Activated CD4-positive, alpha-beta T cell treated with anti-CD3 and anti-CD28 coated beads for 36 hours (primary cell): ENCODE data around the gene ADCY9. TPM values are rescaled to one million over a fixed set of nuclear protein-coding genes. Genes with fewer than 3 reads are reported as not detected.
A peak's percentile ranks its signal among the peaks of the same experiment; 100 is the strongest.

Source experiments
- ATAC-seq: fragments of 200-7000 bp; cut with Tn5 transposase; one replicate; pipeline ENCODE4 v1.10.0; 2021; ENCODE audit warnings: mild to moderate bottlenecking, moderate library complexity
- CTCF ChIA-PET: fragments of 350-600 bp; sonication (Branson Sonifier 250); formaldehyde crosslinking; loops from one replicate; lab custom pipeline; 2021; ENCODE audit warnings: antibody characterized with exemption; lab: Charles Lee
- POLR2A ChIA-PET: fragments of 350-600 bp; sonication (Branson Sonifier 250); formaldehyde crosslinking; loops from one replicate; lab custom pipeline; 2021; ENCODE audit warnings: antibody characterized with exemption, inconsistent platforms; lab: Charles Lee
- DNase-seq: peaks from one replicate; pipeline ENCODE4 v3.0.0-alpha.2; 2020
- H3K27ac Mint-ChIP-seq: one replicate; pipeline ENCODE4 v1.8.0; 2021; ENCODE audit warnings: mixed read lengths
- H3K27me3 Mint-ChIP-seq: one replicate; pipeline ENCODE4 v1.8.0; 2021; ENCODE audit warnings: mixed read lengths
- H3K36me3 Mint-ChIP-seq: one replicate; pipeline ENCODE4 v1.8.0; 2021; ENCODE audit warnings: low read depth, mixed read lengths
- H3K4me1 Mint-ChIP-seq: one replicate; pipeline ENCODE4 v1.8.0; 2021; ENCODE audit warnings: mixed read lengths
- H3K4me3 Mint-ChIP-seq: one replicate; pipeline ENCODE4 v1.8.0; 2021; ENCODE audit warnings: mild to moderate bottlenecking, moderate library complexity, mixed read lengths
- H3K9me3 Mint-ChIP-seq: one replicate; pipeline ENCODE4 v1.8.0; 2021; ENCODE audit warnings: low read depth, mixed read lengths
- intact Hi-C, 2 experiments: fragments of 100-400 bp; cut with DNase I in 1 of 2; cut with micrococcal nuclease in 1 of 2; formaldehyde crosslinking; loops; one replicate each; pipeline versions ENCODE4 v1.14.2 to v1.15.1; 2022 to 2024; cut with DNase I, micrococcal nuclease
- total RNA-seq, 2 experiments: library from RNA; stranded (reverse); gene quantifications; one replicate each; pipeline ENCODE4 v1.2.3, GENCODE V29; 2021

Gene ADCY9
- total RNA-seq, 2 experiments from 2014 or later: 5.3 to 6.2 TPM

- Mint-ChIP-seq H3K27me3 (no peaks in the 10 kb centered on the region), H3K4me3 (no peak overlapping the region), H3K36me3 (no peaks in the 10 kb centered on the region), H3K9me3 (no peaks in the 10 kb centered on the region), H3K27ac (no peak overlapping the region), H3K4me1 (peaks cover 13% of the 10 kb centered on the region)
- CTCF ChIA-PET: interaction anchor here (2.0 kb wide), 1 partner anchor 257 kb away, joined by 5 read pairs; no protein-coding TSS in a partner anchor
- intact Hi-C loops: loop anchor here in 1 of 2 experiments (10.0 kb wide), 1 partner anchor 407 kb away; no protein-coding TSS in a partner anchor
- POLR2A ChIA-PET: no interaction called here
- DNase-seq: no peak
- ATAC-seq: no peak
Observed at GRCh38 chr16:3997231-3997841, 118.9 kb downstream of the ADCY9 start.

- no peaks in the 10 kb centered on the region for H3K9me3 Mint-ChIP-seq
- H3K4me1 Mint-ChIP-seq: peaks cover 7% of the 10 kb centered on the region
- H3K4me3 Mint-ChIP-seq: no peak overlapping the region
- no peak overlapping the region for H3K27ac Mint-ChIP-seq
- H3K36me3 Mint-ChIP-seq: no peaks in the 10 kb centered on the region
- CTCF ChIA-PET: no interaction called here
- ATAC-seq: no peak
- intact Hi-C loops: loop anchor here in 1 of 2 experiments (10.0 kb wide), 1 partner anchor 410 kb away; no protein-coding TSS in a partner anchor
- no peak for DNase-seq
- POLR2A ChIA-PET: no interaction called here
- no peaks in the 10 kb centered on the region for H3K27me3 Mint-ChIP-seq
Observed at GRCh38 chr16:3995001-3995400, 121.2 kb downstream of the ADCY9 start.

GRCh38 chr16:3993052-3993785 is 123.0 kb downstream of the ADCY9 start:
- Mint-ChIP-seq H3K27ac (no peak overlapping the region), H3K4me3 (no peak overlapping the region), H3K27me3 (no peaks in the 10 kb centered on the region), H3K4me1 (no peaks in the 10 kb centered on the region), H3K36me3 (no peaks in the 10 kb centered on the region), H3K9me3 (no peaks in the 10 kb centered on the region)
- ATAC-seq (no peak), DNase-seq (no peak)
- POLR2A ChIA-PET: no interaction called here
- CTCF ChIA-PET: interaction anchor here (0.6 kb wide), 1 partner anchor 215 kb away, joined by 3 read pairs; no protein-coding TSS in a partner anchor
- intact Hi-C loops: loop anchor here in 1 of 2 experiments (5.0 to 10.0 kb wide), 2 partner anchors 124 to 412 kb away; partner anchors contain the start of gene ADCY9

GRCh38 chr16:3992297-3993051 is 123.8 kb downstream of the ADCY9 start:
- H3K27ac Mint-ChIP-seq: no peak overlapping the region
- CTCF ChIA-PET: no interaction called here
- DNase-seq: peak; percentile 55

GRCh38 chr16:3988824-3989223 is 127.4 kb downstream of the ADCY9 start:
- ATAC-seq (no peak), DNase-seq (no peak)
- no peak overlapping the region for H3K27ac Mint-ChIP-seq
- intact Hi-C loops: loop anchor here in 1 of 2 experiments (10.0 kb wide), 1 partner anchor 126 kb away; the partner anchor contains the start of gene ADCY9
- H3K4me1 Mint-ChIP-seq: no peaks in the 10 kb centered on the region
- no peaks in the 10 kb centered on the region for H3K27me3 Mint-ChIP-seq
- no peaks in the 10 kb centered on the region for H3K36me3 Mint-ChIP-seq
- POLR2A ChIA-PET: no interaction called here
- CTCF ChIA-PET: interaction anchor here (1.2 to 1.6 kb wide), 2 partner anchors 31 to 265 kb away, joined by 3 to 4 read pairs; no protein-coding TSS in a partner anchor
- H3K9me3 Mint-ChIP-seq: no peaks in the 10 kb centered on the region
- no peak overlapping the region for H3K4me3 Mint-ChIP-seq

More at GRCh38 chr16:3992297-3993051, 123.8 kb downstream of the ADCY9 start:
- Mint-ChIP-seq H3K4me3 (no peak overlapping the region), H3K4me1 (no peaks in the 10 kb centered on the region), H3K9me3 (no peaks in the 10 kb centered on the region), H3K27me3 (no peaks in the 10 kb centered on the region), H3K36me3 (no peaks in the 10 kb centered on the region)
- POLR2A ChIA-PET: no interaction called here
- intact Hi-C loops: loop anchor here in 1 of 2 experiments (5.0 to 10.0 kb wide), 2 partner anchors 125 to 412 kb away; partner anchors contain the start of gene ADCY9
- peak; percentile 60 for ATAC-seq

GRCh38 chr16:3988011-3988410 is 128.2 kb downstream of the ADCY9 start:
- no peaks in the 10 kb centered on the region for H3K36me3 Mint-ChIP-seq
- POLR2A ChIA-PET: no interaction called here
- intact Hi-C loops: loop anchor here in 1 of 2 experiments (10.0 kb wide), 1 partner anchor 127 kb away; the partner anchor contains the start of gene ADCY9
- DNase-seq (no peak), ATAC-seq (no peak)
- H3K4me1 Mint-ChIP-seq: peaks cover 2% of the 10 kb centered on the region
- H3K27me3 Mint-ChIP-seq: no peaks in the 10 kb centered on the region
- CTCF ChIA-PET: interaction anchor here (1.2 kb wide), 1 partner anchor 31 kb away, joined by 3 read pairs; no protein-coding TSS in a partner anchor
- H3K9me3 Mint-ChIP-seq: no peaks in the 10 kb centered on the region
- H3K4me3 Mint-ChIP-seq: no peak overlapping the region
- H3K27ac Mint-ChIP-seq: no peak overlapping the region

- H3K27me3 Mint-ChIP-seq: no peaks in the 10 kb centered on the region
- no peak for DNase-seq
- H3K27ac Mint-ChIP-seq: no peak overlapping the region
- POLR2A ChIA-PET: no interaction called here
- intact Hi-C loops: loop anchor here in 1 of 2 experiments (10.0 kb wide), 1 partner anchor 128 kb away; the partner anchor contains the start of gene ADCY9
- H3K4me1 Mint-ChIP-seq: peaks cover 2% of the 10 kb centered on the region
- H3K9me3 Mint-ChIP-seq: no peaks in the 10 kb centered on the region
- CTCF ChIA-PET: no interaction called here
- ATAC-seq: no peak
- no peak overlapping the region for H3K4me3 Mint-ChIP-seq
- peaks cover 3% of the 10 kb centered on the region for H3K36me3 Mint-ChIP-seq
Observed at GRCh38 chr16:3987231-3987630, 129.0 kb downstream of the ADCY9 start.

DNA sequence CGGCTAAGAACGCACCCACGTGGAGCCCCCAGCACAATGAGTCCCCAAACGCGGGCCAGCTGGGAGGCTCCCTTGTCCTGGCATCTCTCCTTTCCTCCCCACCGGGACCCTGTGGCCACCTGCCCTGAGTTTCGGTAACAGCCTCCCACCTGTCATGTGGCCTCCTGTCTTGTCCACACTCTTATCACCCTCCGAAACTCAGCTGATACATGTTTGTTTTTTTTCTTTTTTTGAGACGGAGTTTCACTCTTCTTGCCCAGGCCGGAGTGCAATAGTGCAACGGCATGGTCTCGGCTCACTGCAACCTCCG is 130.1 kb downstream of the ADCY9 start:
- DNase-seq: no peak
- no peak overlapping the region for H3K27ac Mint-ChIP-seq
- H3K9me3 Mint-ChIP-seq: no peaks in the 10 kb centered on the region
- peaks cover 2% of the 10 kb centered on the region for H3K4me1 Mint-ChIP-seq
- H3K27me3 Mint-ChIP-seq: no peaks in the 10 kb centered on the region
- POLR2A ChIA-PET: no interaction called here
- peaks cover 3% of the 10 kb centered on the region for H3K36me3 Mint-ChIP-seq
- CTCF ChIA-PET: no interaction called here
- ATAC-seq: no peak
- intact Hi-C loops: loop anchor here in 1 of 2 experiments (10.0 kb wide), 1 partner anchor 129 kb away; the partner anchor contains the start of gene ADCY9
- no peak overlapping the region for H3K4me3 Mint-ChIP-seq

DNA sequence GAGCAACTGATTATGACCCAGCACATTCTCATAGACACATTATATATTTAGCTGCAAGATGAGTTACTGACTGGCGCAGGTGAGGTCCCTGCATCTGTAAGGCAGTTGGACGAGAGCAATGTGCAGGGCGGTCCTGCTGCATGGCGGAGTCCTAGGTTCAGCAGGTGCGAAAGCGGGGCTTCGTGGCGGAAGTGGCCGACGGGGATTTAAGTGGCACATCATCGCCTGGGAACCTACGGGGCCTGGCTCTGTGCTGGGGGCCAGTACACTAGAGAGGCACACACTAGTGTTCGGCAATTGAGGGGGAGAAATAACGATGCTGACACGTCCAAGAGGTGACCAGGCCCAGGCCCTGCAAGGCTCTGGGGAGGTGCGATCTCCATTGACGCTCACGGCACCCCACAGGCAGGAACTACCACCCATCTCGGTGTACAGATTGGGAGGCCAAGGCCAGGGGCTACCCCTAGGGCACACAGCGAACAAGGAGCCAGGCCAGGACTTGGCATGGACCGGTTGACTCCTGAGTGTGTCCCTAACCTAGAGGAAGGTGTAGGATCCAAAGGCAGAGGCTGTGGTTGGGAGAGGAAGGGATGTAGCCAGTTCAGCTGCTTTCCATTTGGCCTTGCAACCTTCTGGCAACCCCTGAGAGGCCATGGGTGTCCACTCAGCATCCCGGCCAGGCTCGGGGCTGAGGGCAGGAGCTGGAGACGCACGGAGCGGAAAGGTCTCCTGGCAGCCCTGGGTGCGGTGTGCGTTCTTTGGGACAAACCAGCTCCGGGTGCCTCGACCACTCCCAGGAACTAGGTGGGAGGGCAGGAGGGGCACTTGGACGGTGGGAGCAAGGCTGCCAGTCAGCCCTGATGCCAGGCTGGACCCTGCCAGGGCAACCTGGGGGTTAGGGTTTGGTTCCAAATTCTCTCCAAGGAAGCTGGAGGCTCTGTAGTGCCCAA is 131.9 kb downstream of the ADCY9 start:
- H3K36me3 Mint-ChIP-seq: peaks cover 3% of the 10 kb centered on the region
- no peak overlapping the region for H3K27ac Mint-ChIP-seq
- H3K4me3 Mint-ChIP-seq: no peak overlapping the region
- no peaks in the 10 kb centered on the region for H3K9me3 Mint-ChIP-seq
- ChIA-PET CTCF (interaction anchor here (0.6 to 2.1 kb wide), 4 partner anchors 18 to 1754 kb away, joined by 3 to 11 read pairs (median 6); no protein-coding TSS in a partner anchor), POLR2A (no interaction called here)
- ATAC-seq (no peak), DNase-seq (no peak)
- no peaks in the 10 kb centered on the region for H3K27me3 Mint-ChIP-seq
- H3K4me1 Mint-ChIP-seq: peaks cover 2% of the 10 kb centered on the region
- intact Hi-C loops: loop anchor here in 1 of 2 experiments (5.0 to 10.0 kb wide), 2 partner anchors 130 to 268 kb away; partner anchors contain the start of gene ADCY9

DNA sequence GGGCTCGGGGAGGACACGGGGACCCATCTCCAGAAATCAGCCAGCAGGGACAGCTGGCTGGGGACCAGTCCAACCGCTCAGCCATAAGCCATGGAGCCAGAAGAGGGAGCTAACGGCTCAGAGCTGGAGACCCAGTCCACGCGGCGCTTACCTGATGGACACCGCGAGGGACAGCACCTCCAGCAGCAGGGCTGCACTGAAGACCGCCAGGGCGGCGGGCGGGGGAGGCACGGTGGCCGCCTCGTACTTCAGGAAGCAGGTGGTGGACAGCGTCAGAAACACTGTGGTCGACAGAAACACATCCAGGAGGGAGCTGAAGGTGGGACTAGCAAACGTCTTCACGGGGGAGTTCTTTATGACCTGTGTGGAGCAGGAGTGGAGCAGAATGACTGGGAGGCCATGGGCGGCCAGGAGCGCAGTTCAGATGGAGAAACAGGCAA is 133.1 kb downstream of the ADCY9 start:
- Mint-ChIP-seq H3K4me1 (peaks cover 2% of the 10 kb centered on the region), H3K27me3 (no peaks in the 10 kb centered on the region), H3K27ac (no peak overlapping the region), H3K36me3 (peaks cover 3% of the 10 kb centered on the region), H3K4me3 (no peak overlapping the region), H3K9me3 (no peaks in the 10 kb centered on the region)
- CTCF ChIA-PET: interaction anchor here (0.5 to 2.1 kb wide), 8 partner anchors 16 to 346 kb away, joined by 3 to 11 read pairs (median 4); no protein-coding TSS in a partner anchor
- DNase-seq: peak; percentile 74
- intact Hi-C loops: loop anchor here (1.0 to 10.0 kb wide), 4 partner anchors 132 to 347 kb away; partner anchors contain the start of gene ADCY9 (in 1 of the 2)
- POLR2A ChIA-PET: interaction anchor here (0.6 kb wide), 1 partner anchor 351 kb away, joined by 3 read pairs; no protein-coding TSS in a partner anchor
- ATAC-seq: peak; percentile 94
